Endodermal cell (in vitro differentiated cells): ENCODE measurements around the gene BTBD9. TPM values are rescaled to one million over a fixed set of nuclear protein-coding genes. Genes with fewer than 3 reads are reported as not detected.

Source experiments
- DNase-seq: peaks from one replicate; pipeline ENCODE4 v3.0.0-alpha.2; 2017
- H3K27ac ChIP-seq: 2 replicates; pipeline ENCODE4 v1.5.1; 2013; ENCODE audit warnings: mild to moderate bottlenecking, low read depth, low read length, moderate library complexity
- H3K27me3 ChIP-seq: 2 replicates; pipeline ENCODE4 v1.6.1; 2013; ENCODE audit warnings: mild to moderate bottlenecking, low read length, moderate library complexity; ENCODE audit not compliant: insufficient read depth, control insufficient read depth, poor library complexity, severe bottlenecking
- H3K36me3 ChIP-seq: 2 replicates; pipeline ENCODE4 v1.7.0; 2013; ENCODE audit warnings: mild to moderate bottlenecking, low read length, moderate library complexity; ENCODE audit not compliant: control insufficient read depth, insufficient read depth
- H3K4me1 ChIP-seq: one replicate; pipeline ENCODE4 v1.7.0; 2013; ENCODE audit warnings: low read length; ENCODE audit not compliant: control insufficient read depth, insufficient read depth
- H3K4me3 ChIP-seq: 2 replicates; pipeline ENCODE4 v1.5.1; 2013; ENCODE audit warnings: mild to moderate bottlenecking, low read length, moderate library complexity
- H3K9ac ChIP-seq: 2 replicates; pipeline ENCODE4 v1.6.1; 2013; ENCODE audit warnings: mild to moderate bottlenecking, low read length, moderate library complexity; ENCODE audit not compliant: poor library complexity, severe bottlenecking; ENCODE audit errors: extremely low read depth
- H3K9me3 ChIP-seq: 2 replicates; pipeline ENCODE4 v1.6.1; 2013; ENCODE audit warnings: mild to moderate bottlenecking, low read length, moderate library complexity; ENCODE audit not compliant: control insufficient read depth
- H3K27ac Mint-ChIP-seq: 2 replicates; pipeline ENCODE4 v1.8.0; 2020; ENCODE audit warnings: mixed read lengths
- H3K27me3 Mint-ChIP-seq: 2 replicates; pipeline ENCODE4 v1.8.0; 2021; ENCODE audit warnings: mild to moderate bottlenecking, mixed read lengths; ENCODE audit not compliant: insufficient read depth
- H3K36me3 Mint-ChIP-seq: 2 replicates; pipeline ENCODE4 v1.8.0; 2020; ENCODE audit warnings: low read depth, mixed read lengths
- H3K4me1 Mint-ChIP-seq: 2 replicates; pipeline ENCODE4 v1.8.0; 2020; ENCODE audit warnings: mixed read lengths
- H3K4me3 Mint-ChIP-seq: 2 replicates; pipeline ENCODE4 v1.8.0; 2020; ENCODE audit warnings: mild to moderate bottlenecking, moderate library complexity, mixed read lengths
- H3K9me3 Mint-ChIP-seq: 2 replicates; pipeline ENCODE4 v1.8.0; 2020; ENCODE audit warnings: mild to moderate bottlenecking, mixed read lengths
- CTCF ChIP-seq: fragments of 200-600 bp; sonication (generic); conservative IDR thresholded peaks from 2 replicates; pipeline ENCODE4 v1.5.0; 2021; ENCODE audit warnings: antibody characterized with exemption, mild to moderate bottlenecking
- WGBS, 2 experiments: methylation state at CpG; one replicate each; pipeline versions ENCODE4 v1.1.5 to v1.1.7; 2013; ENCODE audit warnings: missing lambda C conversion rate in 2 of 2, mixed read lengths in 1 of 2; ENCODE audit not compliant: insufficient coverage in 1 of 2, insufficient read length in 1 of 2; 5-methylcytosine and 5-hydroxymethylcytosine counted together
- total RNA-seq, 2 donors: library from RNA; stranded (reverse); fragmentation: NEBNext Ultra II Directional in 1 of 2; extraction: Animal tissue kit (Norgen Biotek cat#: 25700) in 1 of 2; gene quantifications; 2 replicates in 1 of 2; 3 replicates in 1 of 2; pipeline ENCODE4 v1.2.1, GENCODE V29; 2021

The BTBD9 gene
- total RNA-seq, 2 donors from 2014 or later = 7.6 to 12.3 TPM

DNA sequence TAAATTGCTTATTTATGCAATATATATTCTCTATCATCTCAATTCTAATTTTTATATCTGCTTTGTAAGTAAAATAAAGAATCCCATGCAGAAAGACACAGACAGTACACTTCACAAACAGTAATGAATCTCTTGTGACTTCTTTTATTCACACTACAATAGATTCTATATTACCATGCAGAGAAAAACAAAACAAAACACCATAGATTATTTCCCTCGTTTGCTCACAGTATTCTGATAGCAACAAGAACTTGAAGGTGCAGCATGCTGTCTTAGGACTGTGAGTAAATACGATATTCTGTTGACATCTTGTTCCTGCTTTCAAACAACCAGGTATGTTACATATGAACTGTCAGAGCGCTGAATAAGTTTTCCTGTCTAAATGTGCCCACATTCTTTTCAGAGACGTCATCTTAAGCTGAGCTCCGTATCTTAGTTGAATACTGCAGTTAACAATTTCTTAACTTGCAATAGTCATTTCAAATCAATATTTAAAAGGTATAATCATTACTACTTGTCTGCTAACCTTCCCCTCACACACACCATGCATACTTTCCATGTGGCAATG is 140.1 kb downstream of the BTBD9 start:
- H3K4me1 ChIP-seq = peaks cover 3% of the 10 kb centered on the region
- H3K27me3 ChIP-seq = no peaks in the 10 kb centered on the region
- 95 to 100% methylated on average over 4 to 5 of the region's 5 CpGs for WGBS, 2 experiments
- Mint-ChIP-seq H3K4me1 (no peaks in the 10 kb centered on the region), H3K4me3 (no peak overlapping the region), H3K27me3 (no peaks in the 10 kb centered on the region), H3K36me3 (no peaks in the 10 kb centered on the region), H3K9me3 (no peaks in the 10 kb centered on the region), H3K27ac (no peak overlapping the region)
- TF ChIP-seq CTCF = no peak
- no peak overlapping the region for H3K27ac ChIP-seq
- no peak overlapping the region for H3K4me3 ChIP-seq
- no peaks in the 10 kb centered on the region for H3K9me3 ChIP-seq
- no peak for DNase-seq
- H3K9ac ChIP-seq = no peak overlapping the region
- no peaks in the 10 kb centered on the region for H3K36me3 ChIP-seq

DNA sequence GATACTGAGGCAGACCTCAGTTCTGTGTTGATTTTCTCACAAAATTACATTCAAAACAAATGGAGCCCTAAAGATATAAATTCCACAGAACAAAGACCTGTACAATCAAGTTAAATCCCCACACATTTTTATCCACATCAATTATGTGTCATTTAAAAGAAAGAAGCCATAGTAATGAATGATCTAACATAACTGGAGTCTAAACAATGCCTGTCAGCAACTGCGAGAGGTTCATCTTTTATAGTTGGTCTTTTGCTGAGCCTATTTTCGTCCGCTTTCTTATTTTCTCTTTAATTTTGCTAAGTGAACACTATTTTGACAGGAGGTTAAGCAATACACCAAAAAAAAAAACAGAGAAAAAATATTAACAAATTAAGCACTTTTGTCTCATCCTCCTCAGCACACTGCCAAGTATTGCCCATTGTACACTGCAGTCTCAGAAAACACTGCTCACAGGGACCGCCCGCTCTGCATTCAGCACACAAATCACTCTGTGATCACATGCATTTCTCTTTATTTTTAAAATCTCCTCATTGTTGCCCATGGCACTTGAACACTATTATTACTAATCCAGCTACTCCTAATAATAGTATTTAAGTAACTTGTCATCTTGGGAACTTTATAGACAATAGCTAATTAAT is 140.8 kb downstream of the BTBD9 start:
- no peak overlapping the region for H3K27ac Mint-ChIP-seq
- 75 to 96% methylated on average over 4 to 5 of the region's 5 CpGs for WGBS, 2 experiments
- no peak for DNase-seq
- no peak for TF ChIP-seq CTCF
- no peak overlapping the region for H3K4me3 Mint-ChIP-seq
- Histone ChIP-seq H3K4me1 (peaks cover 3% of the 10 kb centered on the region), H3K9me3 (no peaks in the 10 kb centered on the region), H3K27me3 (no peaks in the 10 kb centered on the region), H3K9ac (no peak overlapping the region), H3K36me3 (no peaks in the 10 kb centered on the region), H3K4me3 (no peak overlapping the region), H3K27ac (no peak overlapping the region)
- peaks cover 2% of the 10 kb centered on the region for H3K4me1 Mint-ChIP-seq
- no peaks in the 10 kb centered on the region for H3K9me3 Mint-ChIP-seq
- H3K27me3 Mint-ChIP-seq = no peaks in the 10 kb centered on the region
- H3K36me3 Mint-ChIP-seq = no peaks in the 10 kb centered on the region

DNA sequence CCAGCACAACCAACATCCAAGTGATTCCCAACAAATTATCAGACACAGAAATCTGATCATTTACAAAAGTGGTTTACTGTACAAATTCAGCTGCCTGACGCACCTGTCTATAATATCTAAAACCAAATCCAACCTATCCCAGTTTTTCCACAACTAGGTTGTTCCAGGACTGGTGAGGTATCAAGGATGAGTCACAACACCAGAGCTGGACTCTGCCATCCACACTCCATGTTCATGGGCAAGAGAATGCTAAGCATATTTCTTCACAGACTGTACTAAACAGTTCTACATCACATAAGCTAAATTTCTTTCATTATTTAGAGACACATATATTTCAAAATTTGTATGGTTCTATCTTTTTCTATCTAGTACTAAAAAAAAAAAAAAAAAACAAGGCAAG is 141.6 kb downstream of the BTBD9 start:
- Mint-ChIP-seq H3K4me1 (peaks cover 7% of the 10 kb centered on the region), H3K36me3 (no peaks in the 10 kb centered on the region), H3K4me3 (no peak overlapping the region), H3K27me3 (no peaks in the 10 kb centered on the region), H3K27ac (no peak overlapping the region), H3K9me3 (no peaks in the 10 kb centered on the region)
- Histone ChIP-seq H3K4me1 (peaks cover 3% of the 10 kb centered on the region), H3K9me3 (no peaks in the 10 kb centered on the region), H3K36me3 (no peaks in the 10 kb centered on the region), H3K27me3 (no peaks in the 10 kb centered on the region), H3K4me3 (no peak overlapping the region), H3K27ac (no peak overlapping the region), H3K9ac (no peak overlapping the region)
- 83% methylated on average over 1 of the region's 1 CpG for WGBS, 2 experiments
- DNase-seq = no peak
- no peak for TF ChIP-seq CTCF
